Colonic mucosa (tissue), 4 donors: ENCODE results near the gene FHL1. TPM values are rescaled to one million over a fixed set of nuclear protein-coding genes. Genes with fewer than 3 reads are reported as not detected.

Source experiments
- DNase-seq: peaks from one replicate; pipeline ENCODE4 v3.0.0-alpha.2; 2020
- H3K27ac ChIP-seq: fragments of 200-600 bp; one replicate; pipeline ENCODE4 v1.8.0; 2021
- H3K27me3 ChIP-seq: fragments of 200-600 bp; one replicate; pipeline ENCODE4 v1.8.0; 2021
- H3K36me3 ChIP-seq: fragments of 200-600 bp; one replicate; pipeline ENCODE4 v1.8.0; 2021
- H3K4me1 ChIP-seq: fragments of 200-600 bp; one replicate; pipeline ENCODE4 v1.8.0; 2021; ENCODE audit warnings: mild to moderate bottlenecking
- H3K4me3 ChIP-seq: fragments of 200-600 bp; one replicate; pipeline ENCODE4 v1.8.0; 2021
- H3K9ac ChIP-seq, 2 donors: one replicate each; pipeline ENCODE4 v1.7.0; 2013; ENCODE audit warnings: control low read depth in 2 of 2, low read depth in 2 of 2, low read length in 2 of 2
- H3K9me3 ChIP-seq: fragments of 200-600 bp; one replicate; pipeline ENCODE4 v1.8.0; 2021
- intact Hi-C: fragments of 100-400 bp; cut with DNase I; formaldehyde crosslinking; loops from one replicate; pipeline ENCODE4 v1.14.1; 2022
- total RNA-seq, 2 donors: library from RNA; stranded (reverse); fragmentation: NEBNext Ultra II Directional in 1 of 2; extraction: Animal tissue kit (Norgen Biotek cat#: 25700) in 1 of 2; gene quantifications; one replicate each; pipeline ENCODE4 v1.2.1, GENCODE V29; 2021
- TF ChIP-seq, protein P1 (sequence below): fragments of 200-600 bp; IDR thresholded peaks from one replicate; pipeline ENCODE4 v1.8.0; 2022; ENCODE audit warnings: antibody characterized with exemption, mild to moderate bottlenecking
- donor health status: healthy.
- donor health status: DM: no; HTN: no; CAD: no.
- donor health status: DM: no; HTN: no; CAD: no.

Gene FHL1
- total RNA-seq, 2 donors from 2014 or later = 20.0 to 176 TPM

DNA sequence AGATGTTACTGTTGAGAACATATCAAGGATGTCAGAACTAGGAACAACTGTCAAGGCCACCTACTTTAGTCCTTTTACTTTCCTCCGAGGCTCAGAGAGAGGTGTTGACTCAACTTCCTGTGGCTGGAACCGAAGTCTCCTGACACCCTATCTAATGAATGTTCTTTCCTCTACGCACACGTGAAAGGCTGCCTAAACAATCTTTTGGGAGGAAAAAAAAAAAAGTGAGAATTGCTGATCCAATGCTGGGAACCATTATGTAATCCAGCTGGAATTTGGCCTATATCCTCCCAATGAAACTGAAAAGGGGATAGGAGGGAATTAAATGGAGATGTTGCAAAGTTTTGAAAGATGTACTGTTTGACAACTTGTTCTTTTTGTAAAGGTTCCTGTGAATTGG lies 112.2 kb downstream of the FHL1 start:
- H3K36me3 ChIP-seq = no peaks in the 10 kb centered on the region
- H3K27me3 ChIP-seq = no peaks in the 10 kb centered on the region
- intact Hi-C loops = no loop called here
- TF ChIP-seq, protein P1, sequence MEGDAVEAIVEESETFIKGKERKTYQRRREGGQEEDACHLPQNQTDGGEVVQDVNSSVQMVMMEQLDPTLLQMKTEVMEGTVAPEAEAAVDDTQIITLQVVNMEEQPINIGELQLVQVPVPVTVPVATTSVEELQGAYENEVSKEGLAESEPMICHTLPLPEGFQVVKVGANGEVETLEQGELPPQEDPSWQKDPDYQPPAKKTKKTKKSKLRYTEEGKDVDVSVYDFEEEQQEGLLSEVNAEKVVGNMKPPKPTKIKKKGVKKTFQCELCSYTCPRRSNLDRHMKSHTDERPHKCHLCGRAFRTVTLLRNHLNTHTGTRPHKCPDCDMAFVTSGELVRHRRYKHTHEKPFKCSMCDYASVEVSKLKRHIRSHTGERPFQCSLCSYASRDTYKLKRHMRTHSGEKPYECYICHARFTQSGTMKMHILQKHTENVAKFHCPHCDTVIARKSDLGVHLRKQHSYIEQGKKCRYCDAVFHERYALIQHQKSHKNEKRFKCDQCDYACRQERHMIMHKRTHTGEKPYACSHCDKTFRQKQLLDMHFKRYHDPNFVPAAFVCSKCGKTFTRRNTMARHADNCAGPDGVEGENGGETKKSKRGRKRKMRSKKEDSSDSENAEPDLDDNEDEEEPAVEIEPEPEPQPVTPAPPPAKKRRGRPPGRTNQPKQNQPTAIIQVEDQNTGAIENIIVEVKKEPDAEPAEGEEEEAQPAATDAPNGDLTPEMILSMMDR = no peak
- no peak overlapping the region for H3K9ac ChIP-seq
- H3K9me3 ChIP-seq = no peaks in the 10 kb centered on the region
- H3K27ac ChIP-seq = no peak overlapping the region
- no peak for DNase-seq
- no peaks in the 10 kb centered on the region for H3K4me1 ChIP-seq
- H3K4me3 ChIP-seq = no peak overlapping the region

DNA sequence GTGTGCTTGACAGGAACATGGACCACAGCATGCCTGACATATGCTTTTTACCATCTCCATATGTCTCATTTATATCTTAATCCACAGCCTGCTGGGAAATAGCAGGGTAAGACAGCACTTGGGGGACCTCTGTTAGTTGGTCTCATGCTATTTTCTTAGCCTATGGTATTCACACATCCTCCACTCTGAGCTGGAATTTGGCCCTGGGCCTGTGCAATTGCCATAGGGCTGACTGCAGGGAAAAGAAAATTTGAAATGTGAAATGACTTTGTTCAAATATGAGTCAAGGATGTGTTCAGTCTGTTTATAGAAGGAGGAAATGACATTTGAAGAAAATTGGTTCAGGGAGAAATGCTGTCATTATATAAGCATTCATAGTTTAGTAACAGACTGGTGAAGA lies 113.4 kb downstream of the FHL1 start:
- Histone ChIP-seq H3K9ac (no peak overlapping the region), H3K36me3 (no peaks in the 10 kb centered on the region), H3K4me3 (no peak overlapping the region), H3K4me1 (no peaks in the 10 kb centered on the region), H3K27me3 (no peaks in the 10 kb centered on the region), H3K27ac (no peak overlapping the region), H3K9me3 (no peaks in the 10 kb centered on the region)
- intact Hi-C loops = no loop called here
- TF ChIP-seq, protein P1 = no peak
- DNase-seq = no peak

Other genes with a start within 250 kb of the FHL1 start
- gene MMGT1, start 173.5 kb upstream of the FHL1 start, total RNA-seq = 10 to 100 TPM; 23.9 to 26.9 TPM
- 10 to 100 TPM; 12.7 to 16.6 TPM for gene SLC9A6, start 162.1 kb upstream of the FHL1 start, total RNA-seq
- 1 to 10 TPM; 2.8 to 2.9 TPM for gene MAP7D3, start 103.9 kb downstream of the FHL1 start, total RNA-seq
- gene ADGRG4, start 153.4 kb downstream of the FHL1 start, total RNA-seq = under 1 TPM in 1 of 2 donors, not detected in 1; 0.03 TPM